HG02759 (cell line): Measurements from ENCODE around the gene QRICH1.
"Not testable (repeated sequence)": the region's sequence is repeated elsewhere in the genome, so short reads cannot be mapped to it uniquely, and the experiment has no call there.

ENCODE experiments used
- ATAC-seq: cut with Tn5 transposase; IDR thresholded peaks from one replicate; pipeline ENCODE4 v1.9.1; 2021; ENCODE audit warnings: mild to moderate bottlenecking, moderate library complexity; ENCODE audit not compliant: unreplicated experiment

The QRICH1 gene

GRCh38 chr3:49017971-49018706, 75.7 kb downstream of the QRICH1 start, which contains the start of gene DALRD3:
TSS of gene DALRD3 (minus strand) at chr3:49018580. CDS start at chr3:49018564, 16 bp downstream.
- ATAC-seq: no peak

DNA sequence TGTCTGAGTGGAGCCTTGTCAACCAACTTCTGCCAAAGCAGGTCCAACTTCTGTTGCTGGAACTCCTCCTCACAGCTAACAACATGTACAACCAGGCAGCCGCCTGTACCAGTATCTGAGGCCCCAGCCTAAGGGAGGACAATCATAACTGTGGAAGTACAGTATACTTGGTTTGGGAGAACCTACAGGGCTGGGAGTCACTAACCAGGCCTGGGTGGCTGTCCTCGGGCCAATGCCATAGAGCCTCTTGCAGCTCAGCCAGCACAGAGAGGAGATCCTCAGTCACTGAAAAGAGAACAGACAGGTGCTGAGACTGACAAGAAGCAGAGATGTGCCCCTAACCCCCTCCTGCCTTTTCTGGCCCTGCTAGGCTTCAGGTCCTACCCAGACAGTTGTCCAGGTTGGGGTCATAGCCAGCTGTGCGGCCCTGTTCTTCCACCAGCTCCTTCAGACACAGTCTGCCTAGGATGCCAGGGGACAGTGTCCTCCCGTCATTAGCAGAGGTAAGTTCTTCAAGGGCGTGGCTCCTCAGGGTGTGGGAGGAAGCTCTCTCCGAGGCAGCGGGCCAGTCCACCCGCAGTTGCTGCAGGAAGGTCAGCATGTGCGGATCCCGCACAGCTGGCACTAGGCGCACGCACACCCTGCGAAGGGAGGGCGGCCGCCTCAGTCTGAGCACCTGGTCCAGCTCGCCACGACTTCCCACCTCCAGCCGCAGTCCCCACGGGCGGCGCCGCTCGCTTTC, 76.5 kb downstream of the QRICH1 start:
- ATAC-seq: no peak

DNA sequence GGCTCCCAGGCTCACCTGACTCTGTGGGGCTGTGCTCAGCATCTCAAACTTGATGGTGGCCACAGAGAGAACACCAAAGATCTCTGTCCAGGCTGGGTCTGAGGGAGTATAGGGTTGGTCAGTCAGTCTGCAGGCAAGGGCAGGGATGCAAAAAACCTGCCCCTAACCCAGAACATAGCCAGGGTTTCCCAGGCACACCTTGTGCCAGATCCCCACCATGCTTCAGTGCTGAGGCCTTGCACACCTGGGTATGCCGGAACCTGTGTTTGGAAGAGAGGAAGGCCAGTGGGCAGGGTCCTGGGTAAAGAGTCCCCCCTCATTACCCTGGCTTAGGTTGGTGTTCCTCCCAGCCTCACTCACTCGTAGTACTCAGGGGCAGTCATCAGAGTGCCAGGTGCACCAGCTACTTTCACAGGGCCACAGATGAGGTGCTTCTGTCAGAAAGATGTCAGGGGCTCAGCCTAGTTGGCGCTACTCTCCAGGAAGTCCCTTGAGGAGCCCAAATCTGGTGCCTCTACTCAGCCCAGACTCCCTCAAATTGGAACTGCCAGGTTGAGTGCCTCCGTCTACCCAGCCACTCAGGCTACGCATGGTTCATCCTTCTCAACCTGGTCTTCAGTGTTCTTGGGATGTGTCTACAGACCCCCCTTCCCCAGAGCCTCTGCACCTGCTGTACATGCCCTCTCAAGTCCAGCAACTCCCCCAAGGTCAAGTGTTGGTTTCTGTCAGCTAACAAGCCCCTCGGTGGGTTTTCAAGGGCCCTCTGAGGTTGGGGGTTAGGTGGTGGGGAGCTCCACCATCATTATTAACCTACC, 77.2 kb downstream of the QRICH1 start:
- no peak for ATAC-seq

DNA sequence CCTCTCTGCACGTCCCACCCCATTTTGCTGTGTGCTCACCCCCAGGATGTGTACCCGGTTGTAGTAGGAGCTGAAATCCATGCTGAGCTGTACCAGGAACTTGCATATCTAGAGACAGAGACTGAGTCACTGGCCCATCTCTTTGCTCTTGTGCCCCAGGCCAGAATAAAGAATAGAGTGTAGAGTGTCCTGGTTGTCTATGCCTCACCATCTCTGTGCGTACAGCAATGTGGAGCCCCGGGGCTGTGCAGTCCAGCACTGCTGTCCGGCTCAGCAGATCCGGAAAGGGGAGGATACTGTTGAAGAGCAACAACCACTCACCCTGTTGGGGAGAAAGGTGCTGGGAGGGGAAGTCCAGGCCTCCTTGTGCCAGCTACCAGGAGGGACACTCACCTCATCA, 78.1 kb downstream of the QRICH1 start:
- no peak for ATAC-seq

GRCh38 chr3:49015072-49015471, 78.8 kb downstream of the QRICH1 start:
- no peak for ATAC-seq

- no peak for ATAC-seq
Measured at GRCh38 chr3:49013738-49014660, 79.9 kb downstream of the QRICH1 start.

DNA sequence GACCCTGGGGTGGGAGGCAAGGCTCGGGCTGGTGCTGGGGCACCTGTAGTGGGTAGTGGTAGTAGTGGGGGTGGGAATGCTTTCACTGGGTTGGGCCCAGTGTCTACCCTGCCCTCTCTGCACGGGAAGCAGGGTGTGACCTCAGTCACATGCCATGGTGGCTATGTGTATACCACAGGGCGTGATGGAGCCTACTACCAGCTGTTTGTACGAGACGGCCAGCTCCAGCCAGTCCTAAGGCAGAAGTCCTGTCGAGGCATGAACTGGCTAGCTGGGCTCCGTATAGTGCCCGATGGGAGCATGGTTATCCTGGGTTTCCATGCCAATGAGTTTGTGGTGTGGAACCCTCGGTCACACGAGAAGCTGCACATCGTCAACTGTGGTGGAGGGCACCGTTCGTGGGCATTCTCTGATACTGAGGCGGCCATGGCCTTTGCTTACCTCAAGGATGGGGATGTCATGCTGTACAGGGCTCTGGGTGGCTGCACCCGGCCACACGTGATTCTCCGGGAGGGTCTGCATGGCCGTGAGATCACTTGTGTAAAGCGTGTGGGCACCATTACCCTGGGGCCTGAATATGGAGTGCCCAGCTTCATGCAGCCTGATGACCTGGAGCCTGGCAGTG, 80.6 kb downstream of the QRICH1 start:
- ATAC-seq: no peak

DNA sequence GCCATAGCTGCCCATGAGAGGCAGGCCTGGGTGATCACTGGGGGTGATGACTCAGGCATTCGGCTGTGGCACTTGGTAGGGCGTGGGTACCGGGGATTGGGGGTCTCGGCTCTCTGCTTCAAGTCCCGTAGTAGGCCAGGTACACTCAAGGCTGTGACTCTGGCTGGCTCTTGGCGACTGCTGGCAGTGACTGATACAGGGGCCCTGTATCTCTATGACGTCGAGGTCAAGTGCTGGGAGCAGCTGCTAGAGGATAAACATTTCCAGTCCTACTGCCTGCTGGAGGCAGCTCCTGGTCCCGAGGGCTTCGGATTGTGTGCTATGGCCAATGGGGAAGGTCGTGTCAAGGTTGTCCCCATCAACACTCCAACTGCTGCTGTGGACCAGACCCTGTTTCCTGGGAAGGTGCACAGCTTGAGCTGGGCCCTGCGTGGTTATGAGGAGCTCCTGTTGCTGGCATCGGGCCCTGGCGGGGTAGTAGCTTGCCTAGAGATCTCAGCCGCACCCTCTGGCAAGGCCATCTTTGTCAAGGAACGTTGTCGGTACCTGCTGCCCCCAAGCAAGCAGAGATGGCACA, 81.3 kb downstream of the QRICH1 start:
- no peak for ATAC-seq

- no peak for ATAC-seq
Measured at GRCh38 chr3:49009396-49009795, 84.5 kb downstream of the QRICH1 start.

DNA sequence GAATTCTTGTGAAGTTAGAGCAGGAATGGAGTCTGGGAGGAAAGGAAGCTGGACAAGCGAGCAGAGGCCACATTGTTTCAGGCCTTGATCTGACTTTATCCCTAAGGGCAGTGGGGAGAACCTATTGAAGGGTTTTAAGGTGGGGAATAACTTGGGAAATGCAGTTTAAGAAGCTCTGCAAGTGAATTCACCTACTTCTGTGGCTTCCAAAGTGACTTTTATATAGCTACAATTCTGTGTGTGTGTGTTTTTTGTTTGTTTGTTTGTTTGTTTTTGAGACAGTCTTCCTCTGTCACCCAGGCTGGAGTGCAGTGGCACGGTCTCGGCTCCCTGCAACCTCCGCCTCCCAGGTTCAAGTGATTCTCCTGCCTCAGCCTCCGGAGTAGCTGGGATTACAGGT, 85.2 kb downstream of the QRICH1 start:
- not testable (repeated sequence) for ATAC-seq

DNA sequence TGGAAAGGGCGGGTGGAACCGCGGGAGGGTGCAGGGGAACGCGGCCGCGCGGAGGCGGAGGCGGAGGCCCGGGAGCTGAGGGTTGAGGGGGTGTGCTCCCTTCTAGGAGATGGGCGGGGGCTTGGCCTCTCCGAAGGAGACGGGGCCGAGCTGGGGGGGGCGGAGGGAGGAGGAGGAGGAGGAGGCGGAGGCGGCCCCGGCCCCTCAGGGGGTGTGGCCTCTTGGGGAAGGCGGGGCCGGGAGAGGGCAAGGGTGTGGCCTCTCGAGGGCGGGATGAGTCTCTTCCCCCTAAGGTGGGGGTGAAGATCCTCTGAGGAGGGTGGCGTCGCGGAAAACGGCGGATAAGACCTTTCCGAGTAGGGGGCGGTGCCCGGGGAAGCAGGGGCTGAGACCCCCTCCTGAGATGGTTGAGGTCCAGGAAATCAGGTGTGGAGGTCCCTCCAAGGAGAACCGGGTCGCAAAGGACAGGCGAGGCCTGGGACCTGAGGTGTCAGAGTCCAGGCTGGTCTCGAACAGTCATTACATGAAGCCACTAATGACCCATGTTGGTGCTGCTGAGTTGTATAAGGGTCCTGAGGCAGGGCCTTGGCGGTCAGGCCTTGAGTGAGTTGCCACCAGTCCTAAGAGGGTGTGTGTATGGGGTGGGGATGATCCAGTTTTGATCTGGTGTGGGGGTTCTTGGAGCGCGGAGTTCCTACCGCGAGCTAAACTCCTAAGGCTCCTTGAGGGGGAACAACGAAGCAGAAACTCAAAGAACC, 85.9 kb downstream of the QRICH1 start:
- ATAC-seq: peak; percentile 40

DNA sequence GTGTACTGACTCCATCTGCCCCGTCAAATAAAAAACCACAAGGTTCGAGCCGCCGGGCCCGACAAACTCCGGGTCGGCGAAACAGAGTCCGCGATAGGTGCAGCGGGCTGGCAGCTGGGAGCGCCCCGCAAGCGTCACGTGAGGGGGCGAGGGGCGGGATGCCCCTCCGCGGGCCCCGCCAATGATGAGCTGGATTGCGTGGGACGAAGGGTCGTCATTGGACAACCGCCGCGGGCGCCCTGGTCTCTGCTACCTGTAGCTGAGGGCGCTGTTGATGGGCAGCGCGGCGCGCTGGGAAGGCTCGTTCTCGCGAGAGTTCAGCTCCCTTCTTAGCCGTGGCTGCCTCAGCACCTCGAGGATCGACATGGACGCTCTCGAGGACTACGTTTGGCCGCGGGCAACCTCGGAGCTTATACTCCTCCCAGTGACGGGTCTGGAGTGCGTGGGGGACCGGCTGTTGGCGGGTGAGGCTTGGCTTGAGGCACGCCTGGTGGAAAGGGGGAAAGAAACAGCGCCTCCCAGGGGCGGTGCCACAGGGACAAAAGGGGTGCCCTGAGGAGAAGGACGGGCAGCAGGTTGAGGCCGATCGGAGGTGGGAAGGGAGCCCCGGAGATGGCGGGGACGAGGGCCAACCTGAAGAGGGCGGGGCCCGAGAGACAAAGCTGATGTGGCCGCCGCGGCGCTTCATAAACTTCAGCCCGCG, 86.7 kb downstream of the QRICH1 start, which contains the start of gene WDR6:
TSS of gene WDR6 (plus strand) at position 324 of the 703 bp plus-strand sequence. CDS start at position 365, 41 bp downstream.
- ATAC-seq: peak; percentile 90

DNA sequence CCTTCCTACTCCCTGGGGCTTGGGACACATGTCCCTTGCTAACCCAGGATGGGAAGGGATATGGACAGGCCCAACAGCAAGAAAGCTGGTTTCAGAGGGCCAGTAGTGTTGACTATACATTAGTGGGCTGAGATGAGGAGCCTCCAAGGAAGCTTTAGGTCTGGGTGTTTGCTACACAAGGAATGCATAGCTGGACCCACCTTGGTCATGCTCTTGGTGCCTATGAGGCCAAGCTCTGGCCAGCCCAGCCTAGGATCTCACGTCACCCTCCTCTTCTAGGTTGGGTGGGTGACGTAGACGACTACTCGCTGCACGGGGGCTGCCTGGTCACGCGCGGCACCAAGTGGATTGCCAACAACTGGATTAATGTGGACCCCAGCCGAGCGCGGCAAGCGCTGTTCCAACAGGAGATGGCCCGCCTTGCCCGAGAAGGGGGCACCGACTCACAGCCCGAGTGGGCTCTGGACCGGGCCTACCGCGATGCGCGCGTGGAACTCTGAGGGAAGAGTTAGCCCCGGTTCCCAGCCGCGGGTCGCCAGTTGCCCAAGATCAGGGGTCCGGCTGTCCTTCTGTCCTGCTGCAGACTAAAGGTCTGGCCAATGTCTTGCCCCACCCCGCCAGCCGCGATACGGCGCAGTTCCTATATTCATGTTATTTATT, 87.3 kb downstream of the QRICH1 start:
- ATAC-seq: no peak

DNA sequence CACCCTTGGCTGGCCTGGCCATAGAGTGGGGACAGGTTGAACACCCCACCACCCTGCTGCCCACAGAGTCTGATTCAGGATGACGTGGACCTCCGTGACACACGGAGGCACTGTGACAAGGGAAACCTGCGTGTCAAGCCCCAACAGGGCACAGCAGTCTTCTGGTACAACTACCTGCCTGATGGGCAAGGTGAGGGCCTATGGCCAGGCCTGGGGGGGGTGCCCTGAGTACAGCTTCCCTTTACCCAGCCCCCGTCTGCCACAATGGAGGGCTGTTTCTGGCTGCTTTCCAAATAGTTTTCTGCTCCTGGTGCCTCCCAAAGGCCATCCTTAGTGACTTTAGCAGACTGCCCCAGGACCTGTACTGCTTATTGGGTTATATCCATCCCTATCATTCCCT, 87.9 kb downstream of the QRICH1 start:
- ATAC-seq: no peak

DNA sequence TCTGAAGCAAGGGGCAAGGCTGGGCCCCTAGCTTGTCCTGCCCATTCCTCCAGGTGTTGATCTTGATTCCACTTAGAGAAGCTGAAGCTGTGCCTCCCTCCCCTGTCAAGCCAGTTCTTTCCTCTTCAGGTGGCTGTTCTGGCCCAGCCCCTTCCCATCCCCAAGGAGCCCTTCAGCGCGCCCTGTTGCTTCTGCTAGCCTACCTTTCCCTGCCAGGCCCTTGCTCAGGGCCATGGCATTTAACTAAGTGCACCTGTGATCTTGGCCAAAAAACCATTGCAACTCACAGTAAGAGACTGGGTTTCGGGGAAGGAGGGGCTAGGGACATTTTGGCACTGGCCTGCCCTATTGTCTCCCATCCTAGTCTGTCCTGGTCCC, 88.6 kb downstream of the QRICH1 start:
- no peak for ATAC-seq

DNA sequence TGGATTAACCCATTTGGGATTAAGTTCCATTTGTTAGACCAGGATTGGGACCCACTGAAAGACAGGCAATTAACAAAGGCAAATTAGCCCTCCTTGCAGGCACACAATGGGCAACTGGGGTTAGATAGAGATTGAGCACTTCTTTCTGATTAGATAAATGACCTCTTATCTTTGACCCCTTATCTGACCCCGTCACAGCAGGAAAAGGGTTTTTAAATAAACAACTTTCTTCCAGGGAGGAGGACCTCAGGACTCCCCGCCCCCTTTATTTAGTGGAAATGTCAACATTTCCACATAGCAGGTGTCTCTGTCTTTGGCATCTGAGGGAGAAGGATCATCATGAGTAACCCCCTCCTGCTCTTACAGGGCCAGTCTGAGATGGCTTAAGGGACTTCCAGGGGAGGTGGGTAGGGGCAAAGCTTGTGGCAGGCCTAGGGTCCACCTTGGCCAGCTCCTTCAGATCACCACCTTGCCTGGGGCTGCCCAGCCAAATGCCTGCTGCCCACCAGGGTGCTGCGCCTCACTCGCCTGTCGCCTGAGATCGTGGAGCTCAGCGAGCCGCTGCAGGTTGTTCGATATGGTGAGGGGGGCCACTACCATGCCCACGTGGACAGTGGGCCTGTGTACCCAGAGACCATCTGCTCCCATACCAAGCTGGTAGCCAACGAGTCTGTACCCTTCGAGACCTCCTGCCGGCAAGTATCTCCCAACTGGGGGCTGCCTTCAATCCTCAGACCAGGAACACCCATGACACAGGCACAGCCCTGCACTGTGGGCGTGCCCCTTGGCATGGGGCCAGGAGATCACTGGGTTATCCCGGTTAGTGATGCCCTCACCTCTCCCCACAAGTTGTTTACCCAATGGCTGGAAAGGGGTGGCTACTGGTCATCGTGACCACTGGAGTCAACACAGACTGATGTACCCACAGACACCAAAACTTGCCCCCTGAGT, 89.2 kb downstream of the QRICH1 start:
- ATAC-seq: no peak

DNA sequence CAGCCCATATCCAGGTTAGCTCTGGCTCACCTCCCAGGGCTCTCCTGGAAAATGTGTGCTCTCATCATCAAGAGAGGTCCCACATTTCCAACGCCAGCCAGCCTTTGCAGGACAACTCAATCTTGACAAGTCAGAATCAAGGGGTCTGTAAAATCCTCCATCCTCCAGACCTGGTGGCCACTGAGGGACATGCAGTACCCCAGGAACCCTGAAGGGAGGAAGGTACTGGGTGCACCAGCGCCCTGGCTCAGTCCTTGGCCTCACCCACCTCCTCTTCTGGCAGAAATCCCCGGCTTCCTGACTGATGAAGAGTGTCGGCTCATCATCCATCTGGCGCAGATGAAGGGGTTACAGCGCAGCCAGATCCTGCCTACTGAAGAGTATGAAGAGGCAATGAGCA, 92.7 kb downstream of the QRICH1 start:
- ATAC-seq: no peak
